ENCODE data around the gene APPL2.
A peak's percentile ranks its signal among the peaks of the same experiment; 100 is the strongest.

The APPL2 gene, protein sequence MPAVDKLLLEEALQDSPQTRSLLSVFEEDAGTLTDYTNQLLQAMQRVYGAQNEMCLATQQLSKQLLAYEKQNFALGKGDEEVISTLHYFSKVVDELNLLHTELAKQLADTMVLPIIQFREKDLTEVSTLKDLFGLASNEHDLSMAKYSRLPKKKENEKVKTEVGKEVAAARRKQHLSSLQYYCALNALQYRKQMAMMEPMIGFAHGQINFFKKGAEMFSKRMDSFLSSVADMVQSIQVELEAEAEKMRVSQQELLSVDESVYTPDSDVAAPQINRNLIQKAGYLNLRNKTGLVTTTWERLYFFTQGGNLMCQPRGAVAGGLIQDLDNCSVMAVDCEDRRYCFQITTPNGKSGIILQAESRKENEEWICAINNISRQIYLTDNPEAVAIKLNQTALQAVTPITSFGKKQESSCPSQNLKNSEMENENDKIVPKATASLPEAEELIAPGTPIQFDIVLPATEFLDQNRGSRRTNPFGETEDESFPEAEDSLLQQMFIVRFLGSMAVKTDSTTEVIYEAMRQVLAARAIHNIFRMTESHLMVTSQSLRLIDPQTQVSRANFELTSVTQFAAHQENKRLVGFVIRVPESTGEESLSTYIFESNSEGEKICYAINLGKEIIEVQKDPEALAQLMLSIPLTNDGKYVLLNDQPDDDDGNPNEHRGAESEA

DNA sequence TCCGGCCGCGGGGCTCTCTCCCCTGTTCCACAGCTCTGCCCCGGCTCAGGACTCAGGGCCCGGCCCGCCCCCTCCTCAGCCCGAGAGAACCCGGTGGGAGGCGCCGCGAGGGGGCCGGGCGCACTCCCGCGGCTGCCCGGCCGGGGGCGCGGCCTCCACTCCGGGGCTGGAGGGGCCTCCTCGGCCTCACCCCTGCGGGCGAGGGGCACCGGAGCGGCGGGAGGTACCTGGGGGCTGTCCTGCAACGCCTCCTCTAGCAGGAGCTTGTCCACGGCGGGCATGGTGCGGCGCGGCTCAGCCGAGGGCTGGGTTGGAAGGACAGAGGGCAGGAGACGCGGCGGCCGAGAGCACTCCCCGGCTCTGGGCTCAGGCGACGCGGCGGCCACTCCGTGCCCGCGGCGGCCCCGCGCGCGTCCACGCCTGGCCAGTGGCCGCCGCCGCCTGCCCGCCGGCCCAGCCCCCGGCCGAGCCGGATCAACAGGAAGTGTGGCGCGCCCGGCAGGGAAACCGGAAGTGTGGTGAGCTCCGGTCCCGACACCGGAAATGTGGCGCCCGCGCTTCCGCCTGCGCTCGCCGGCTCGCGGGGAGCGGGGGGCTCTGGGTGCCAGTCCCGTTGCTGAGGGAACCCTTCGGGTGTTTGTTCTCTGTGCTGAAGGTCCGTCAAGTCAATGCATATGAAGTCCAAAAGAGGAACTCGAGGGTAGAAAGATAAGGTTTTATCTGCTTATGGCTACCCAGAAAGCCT is at the start of gene APPL2:
APPL2 (minus strand) TSS at position 443 of the 745 bp plus-strand sequence; CDS start at position 281, 162 bp downstream.
- DNase-seq (ENCODE audit: low read depth, low spot score), result peak; percentile 37

DNA sequence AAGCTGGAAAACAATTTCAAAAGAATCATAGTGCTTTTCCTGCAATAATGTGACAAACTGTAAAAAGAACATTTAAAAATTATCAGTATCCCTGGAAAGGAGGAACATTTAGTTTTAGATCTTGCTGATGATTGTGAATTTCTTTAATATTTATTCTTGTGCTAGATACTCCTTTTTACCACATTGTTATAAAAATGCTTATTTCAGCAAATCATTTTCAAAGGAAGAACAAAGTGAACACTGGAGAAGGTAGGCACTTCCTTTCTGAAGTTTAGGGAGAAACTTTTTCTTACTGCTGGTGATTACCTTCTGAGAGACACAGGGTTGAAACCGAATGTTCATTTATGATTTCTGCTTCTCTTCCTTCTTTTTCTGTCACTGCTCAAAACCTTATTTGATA is 49.4 kb upstream of the APPL2 start:
- DNase-seq (ENCODE audit: low read depth, low spot score), result no peak

DNA sequence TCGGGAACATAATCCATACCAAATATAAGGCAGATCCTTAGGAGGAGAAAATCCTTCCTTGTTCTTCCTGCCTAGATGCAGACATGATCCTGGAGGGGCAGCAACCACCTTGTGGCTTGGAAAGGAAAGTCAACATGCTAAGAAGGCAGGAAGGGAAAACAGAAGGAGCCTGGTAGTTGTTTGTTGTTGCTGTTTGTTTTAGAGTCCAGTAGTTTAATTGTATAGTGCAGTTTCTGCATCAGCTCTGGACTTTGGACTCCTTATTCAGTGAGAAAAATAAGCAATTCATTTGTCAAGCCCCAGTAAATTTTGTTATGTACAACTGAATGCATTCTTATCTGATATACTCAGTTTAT is 45.7 kb upstream of the APPL2 start:
- DNase-seq (ENCODE audit: low read depth, low spot score), result no peak

DNA sequence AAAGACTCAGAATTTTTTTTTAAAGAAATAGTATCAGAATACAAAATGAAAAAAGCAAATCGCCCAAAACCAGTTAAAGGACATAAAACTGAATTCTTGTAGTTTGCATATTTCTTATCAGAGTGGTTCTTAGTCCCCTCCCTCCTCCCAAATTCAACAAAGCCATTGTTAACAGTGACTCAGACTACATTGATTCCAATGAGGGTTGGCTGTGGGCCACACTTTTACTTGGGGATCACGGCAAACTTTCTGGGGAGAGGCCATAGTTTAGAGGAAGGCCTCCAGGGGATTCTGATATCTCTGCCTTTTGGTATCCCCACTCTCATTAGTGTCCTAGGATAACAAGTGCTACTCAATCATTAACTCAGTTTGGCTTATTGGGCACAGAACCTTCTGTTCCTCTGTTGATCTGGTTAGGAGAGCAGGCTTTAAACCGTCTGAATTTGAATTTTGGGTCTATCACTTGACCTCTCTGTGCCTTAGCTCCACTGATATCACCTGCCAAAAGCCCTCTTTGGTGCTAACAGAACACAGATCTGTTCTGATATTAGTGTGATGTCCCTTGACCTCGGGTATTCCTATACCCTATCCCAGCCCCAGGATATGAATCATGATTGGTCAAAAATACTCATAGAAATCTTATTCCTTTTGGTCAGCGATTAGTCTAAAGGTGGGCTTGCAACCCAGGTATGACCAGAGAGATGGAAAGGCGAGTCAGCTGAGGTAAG is 45.2 kb upstream of the APPL2 start:
- no peak for DNase-seq (ENCODE audit: low read depth, low spot score)

DNA sequence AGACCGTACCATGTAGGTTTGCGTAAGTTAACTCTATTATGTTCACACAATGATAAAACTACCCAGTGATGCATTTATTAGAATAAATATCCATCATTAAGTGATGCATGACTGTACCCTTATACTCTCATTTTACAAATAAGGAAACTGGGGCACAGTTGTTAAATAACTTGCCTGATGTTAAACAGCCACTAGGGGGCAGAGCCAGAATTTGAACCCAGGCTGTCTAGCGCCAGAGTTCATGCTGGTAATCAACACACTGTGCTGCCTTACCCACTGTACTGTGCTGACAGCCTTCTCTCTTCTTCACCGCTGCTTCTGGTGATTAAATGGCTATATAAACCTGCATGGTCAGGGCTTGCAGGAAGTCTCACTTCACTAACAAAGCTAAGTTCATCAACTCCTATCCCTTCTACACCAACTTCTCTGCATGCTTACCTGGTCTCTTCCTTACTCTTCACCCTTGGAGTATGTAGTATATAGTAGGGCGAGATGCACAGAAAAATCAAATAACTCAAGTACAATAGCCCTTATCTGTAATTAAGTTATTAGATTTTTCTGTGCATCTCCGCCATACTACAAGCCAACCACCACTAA is 43.6 kb upstream of the APPL2 start:
- DNase-seq (ENCODE audit: low read depth, low spot score), result no peak

DNA sequence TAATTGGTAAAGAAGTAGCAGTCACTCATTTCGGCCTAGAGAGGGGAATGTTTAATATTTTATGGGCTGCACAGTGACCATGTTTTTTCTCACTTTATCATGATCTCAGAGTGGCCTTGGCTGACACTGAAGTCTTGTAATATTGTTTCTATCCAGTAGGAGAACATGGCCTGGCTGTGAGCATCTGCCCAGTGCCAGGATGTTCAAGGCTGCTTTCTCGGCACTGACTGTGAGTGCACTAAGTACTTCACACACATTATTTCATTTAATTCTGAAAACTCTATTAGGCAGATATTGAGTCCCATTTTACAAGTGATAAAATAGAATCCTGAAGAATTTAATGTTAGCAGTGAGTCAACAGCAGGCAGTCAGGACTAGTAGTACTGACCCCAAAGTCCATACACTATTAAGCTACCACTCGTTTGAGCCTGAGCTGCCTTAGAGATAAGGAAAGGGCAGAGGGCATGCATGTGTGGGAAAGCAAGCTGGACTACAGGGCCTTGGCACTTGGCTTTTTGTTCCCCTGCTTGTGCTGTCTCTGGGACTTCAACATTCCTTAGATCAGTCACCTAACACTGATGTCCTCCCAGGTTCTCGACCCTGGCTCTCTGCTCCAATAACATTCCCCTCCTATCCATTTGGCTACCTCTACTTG is 42.2 kb upstream of the APPL2 start:
- no peak for DNase-seq (ENCODE audit: low read depth, low spot score)

DNA sequence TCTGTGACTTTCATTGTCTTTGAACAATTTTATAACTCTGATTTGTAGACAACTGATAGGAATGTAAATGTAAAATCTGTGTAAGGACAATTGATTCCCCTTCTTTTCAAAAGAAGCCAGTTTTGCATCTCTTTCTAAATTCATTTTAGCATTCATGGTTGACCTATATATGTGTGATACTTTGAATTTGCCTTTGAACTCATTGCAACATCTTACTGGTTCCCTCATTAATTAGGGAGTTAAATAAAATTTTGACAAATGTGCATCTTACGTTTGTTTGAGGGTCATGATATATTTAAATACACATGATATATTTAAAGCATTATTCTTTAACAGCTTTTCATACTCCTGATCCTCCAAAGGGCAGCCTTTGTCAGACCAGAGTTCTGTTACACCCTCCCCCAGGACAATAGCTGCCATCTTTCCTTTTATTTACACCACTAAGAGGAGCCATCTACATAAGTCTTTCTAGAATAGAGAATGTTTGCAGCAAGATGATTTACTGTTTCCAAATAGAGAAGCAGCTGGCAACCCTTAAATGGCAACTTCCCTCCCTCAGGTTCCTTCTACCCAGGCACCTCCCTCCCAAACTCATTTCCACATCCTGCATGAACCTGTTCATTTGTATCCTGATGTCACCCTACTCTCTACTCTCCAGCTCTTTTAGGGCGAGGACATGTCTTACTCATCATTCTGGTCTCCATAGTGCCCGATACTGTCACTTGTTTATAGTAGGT is 40.2 kb upstream of the APPL2 start:
- DNase-seq (ENCODE audit: low read depth, low spot score), result no peak

DNA sequence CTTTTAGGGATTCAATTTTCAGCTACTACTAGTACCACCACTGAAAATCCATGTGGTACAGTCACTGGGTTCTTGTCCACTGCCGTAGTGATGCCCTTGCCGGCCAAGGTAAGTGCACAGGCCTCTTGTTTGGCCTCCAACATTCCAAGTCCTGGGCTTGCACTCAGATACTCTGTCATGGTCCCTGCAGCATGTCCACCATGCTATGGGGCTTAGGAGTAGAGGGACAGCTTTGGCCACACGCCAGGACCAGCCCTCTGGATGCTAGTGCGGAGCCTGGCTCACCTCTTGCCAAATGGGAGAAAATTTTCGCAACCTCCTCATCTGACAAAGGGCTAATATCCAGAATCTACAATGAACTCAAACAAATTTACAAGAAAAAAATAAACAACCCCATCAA is 38.6 kb upstream of the APPL2 start:
- no peak for DNase-seq (ENCODE audit: low read depth, low spot score)

DNA sequence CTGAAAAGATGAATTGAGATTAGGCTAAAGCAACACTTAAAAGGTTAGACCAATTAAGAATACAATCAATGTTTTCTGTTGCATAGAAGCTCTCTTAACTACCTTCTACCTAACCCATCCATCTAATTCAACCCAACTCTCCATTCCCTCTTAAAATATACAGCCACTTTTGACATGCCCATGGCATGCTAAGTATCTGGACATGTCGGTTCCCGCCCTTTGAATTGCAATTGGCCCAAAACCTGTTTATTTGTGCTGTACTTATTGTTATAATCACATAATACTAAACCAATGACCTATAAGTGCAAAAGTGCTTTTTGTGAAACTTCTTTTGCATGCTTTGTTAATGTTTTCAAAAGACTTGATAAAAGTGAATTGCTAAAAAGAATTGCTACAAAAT is 37.6 kb upstream of the APPL2 start:
- no peak for DNase-seq (ENCODE audit: low read depth, low spot score)

DNA sequence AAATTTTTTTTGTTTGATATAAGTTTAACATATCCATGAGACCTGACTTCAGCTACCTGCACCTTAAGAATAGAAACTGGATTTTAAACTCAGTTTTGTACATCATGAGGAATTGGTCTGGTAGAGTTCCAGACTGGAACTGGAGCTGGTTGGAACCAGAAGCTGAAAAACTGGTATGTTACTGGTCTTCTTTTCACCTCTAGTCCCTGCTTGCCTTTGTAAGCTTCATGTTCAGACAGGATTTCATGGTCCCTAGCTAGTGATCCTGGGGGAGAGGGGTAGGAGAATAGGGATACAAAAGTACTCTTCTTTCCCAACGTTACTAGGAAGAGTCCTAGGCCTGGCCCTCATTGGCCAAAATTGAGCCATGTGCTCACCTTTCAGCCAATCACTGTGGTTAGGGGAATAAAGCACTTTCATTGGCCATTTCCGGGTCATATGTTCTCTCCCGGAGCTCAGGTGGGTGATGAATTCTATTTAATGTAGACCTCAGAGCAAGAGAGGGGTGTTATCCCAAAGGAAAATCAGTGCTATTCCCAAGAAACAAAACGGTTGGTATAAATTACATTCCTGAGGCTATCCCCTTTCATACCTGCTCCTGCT is 36.9 kb upstream of the APPL2 start:
- no peak for DNase-seq (ENCODE audit: low read depth, low spot score)

DNA sequence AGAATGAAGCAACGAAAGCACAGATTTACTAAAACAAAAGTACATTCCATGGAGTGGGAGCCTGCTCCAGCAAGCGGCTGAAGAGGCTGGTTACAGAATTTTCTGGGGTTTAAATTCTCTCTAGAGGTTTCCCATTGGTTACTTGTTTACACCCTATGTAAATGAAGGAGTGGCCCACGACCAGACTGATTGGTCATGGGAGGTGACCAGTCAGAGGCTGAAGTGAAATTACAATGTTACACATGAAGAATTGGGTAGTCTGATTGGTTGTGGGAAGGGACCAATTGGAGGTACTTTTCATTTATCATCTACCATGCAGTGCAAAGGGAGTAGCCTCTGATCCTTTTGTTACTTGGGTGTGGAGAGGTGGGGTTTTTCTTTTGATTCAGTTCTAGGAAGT is 36.2 kb upstream of the APPL2 start:
- no peak for DNase-seq (ENCODE audit: low read depth, low spot score)

DNA sequence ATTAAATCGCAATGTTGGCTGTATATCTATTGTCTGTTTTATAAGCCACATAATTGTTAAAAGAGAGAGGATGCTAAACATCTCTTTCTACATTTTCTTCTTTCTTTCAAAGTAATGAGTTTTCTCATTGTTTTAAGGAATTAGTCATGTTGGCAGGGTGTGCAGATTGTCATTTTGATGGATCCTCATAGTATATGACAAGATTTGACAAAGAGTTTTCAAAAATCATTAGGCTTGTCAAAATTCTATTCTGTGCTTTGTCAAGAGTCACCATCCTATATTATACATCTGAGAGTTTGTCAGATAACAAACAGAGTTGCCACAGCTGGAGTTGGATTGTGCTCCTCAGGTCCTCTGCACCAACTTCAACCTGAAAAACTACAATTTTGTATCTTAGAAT is 35.4 kb upstream of the APPL2 start:
- no peak for DNase-seq (ENCODE audit: low read depth, low spot score)

DNA sequence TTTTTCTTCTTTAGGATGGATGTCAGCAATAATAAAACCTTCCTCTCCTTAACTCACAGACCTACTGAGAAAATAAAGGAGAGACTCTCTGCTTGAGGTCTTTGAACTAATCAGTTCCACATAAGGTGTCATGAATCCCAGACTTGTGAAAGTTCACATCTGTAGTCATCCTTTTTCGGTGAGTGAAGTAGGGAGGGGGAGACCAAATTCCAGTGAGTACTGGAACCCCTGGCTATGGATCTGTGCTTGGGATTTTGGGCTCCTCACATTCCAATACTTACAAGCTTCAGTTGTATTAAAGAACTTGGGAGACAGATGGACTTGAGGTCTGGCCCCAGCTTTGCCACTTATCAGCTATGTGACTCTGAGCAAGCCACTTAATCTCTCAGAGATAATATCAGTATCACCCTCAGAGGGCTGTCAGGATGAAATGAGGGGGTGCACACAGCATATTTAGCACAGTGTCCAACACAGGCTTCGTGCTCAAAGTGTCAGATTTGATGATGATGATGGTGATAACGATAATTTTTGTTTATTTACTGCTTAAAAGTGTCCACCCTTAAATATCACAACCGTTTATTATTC is 34.8 kb upstream of the APPL2 start:
- no peak for DNase-seq (ENCODE audit: low read depth, low spot score)

DNA sequence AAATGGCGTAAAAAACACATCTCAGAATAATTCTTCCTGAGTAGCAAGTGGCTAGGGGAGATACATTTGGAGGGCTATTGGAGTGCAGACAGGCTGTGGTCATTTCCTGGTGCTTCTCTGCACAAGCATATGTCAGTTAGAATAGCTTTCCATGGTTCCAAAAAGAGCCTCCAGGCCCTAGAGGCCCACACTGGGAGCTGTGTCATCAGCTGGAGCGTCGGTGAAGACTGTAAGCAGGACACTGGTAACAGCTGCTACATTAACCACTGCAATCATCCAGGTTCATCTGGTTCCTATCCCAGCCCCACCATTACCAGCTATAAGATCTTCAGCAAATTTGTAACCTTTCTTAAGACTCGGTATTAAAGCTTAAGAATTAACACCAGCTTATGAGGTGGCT is 31.7 kb upstream of the APPL2 start:
- DNase-seq (ENCODE audit: low read depth, low spot score), result no peak

DNA sequence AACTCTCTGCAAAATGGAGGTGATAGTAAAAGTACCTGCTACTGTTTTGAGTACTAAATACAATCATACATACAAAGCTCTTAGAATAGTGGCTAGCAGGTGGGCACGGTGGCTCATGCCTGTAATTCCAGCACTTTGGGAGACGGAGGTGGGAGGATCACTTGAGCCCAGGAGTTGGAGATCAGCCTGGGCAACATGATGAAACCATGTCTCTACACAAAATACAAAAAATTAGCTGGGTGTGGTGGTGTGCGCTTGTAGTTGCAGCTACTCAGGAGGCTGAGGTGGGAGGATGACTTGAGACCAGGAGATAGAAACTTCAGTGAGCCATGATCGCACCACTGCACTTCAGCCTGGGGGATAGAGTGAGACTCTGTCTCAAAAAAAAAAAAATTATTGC is 28.8 kb upstream of the APPL2 start:
- DNase-seq (ENCODE audit: low read depth, low spot score), result no peak

DNA sequence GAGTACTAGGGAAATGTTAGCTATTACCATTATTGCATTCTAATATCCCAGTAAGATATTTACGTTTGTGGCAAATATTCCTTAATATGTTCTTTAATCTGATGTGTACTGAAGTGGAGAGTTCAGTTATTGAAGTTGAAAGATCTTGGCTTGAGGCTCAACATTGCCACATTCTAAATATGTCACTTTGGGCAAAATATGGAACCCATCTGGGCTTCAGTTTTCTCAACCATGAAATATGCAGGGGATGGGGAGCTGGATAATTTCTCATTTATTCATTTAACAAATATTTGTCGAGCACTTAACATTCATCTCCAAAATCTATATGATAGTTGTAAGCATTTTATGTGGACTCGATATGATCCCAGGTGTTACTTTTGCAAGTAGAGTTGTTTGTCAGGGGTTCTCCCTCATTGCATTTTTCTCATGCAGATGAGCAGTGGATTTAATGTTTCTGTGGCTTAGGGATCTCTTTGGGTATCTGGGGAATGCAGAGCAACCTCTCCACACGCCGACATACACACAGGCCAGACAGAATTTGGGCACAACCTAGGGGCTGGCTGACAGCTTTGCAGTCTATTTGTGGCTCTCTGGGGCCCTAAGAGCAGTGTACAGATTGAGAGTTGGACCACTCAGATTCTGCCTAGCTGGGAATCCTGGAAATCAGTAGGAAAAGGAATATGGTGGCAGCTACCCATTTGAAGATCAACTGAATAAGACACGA is 26.6 kb upstream of the APPL2 start:
- no peak for DNase-seq (ENCODE audit: low read depth, low spot score)

DNA sequence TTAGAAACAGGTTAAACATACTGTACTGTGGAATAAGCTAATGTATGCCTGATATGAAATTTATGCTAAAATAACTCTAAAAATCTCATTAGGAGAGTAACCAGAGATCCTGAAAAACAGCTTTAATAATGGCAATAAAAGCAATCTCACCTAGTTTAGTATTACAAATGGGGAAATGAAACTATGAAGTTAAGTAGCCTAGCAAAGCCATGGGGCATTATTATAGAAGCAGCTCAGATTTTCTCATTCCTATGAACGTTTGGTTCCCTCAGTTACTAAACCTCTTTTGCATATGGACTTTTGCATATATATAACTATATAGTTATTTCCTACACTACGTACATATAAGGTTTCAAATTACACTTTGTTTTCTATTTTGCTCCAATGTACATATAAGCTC is 25.0 kb upstream of the APPL2 start:
- DNase-seq (ENCODE audit: low read depth, low spot score), result no peak

DNA sequence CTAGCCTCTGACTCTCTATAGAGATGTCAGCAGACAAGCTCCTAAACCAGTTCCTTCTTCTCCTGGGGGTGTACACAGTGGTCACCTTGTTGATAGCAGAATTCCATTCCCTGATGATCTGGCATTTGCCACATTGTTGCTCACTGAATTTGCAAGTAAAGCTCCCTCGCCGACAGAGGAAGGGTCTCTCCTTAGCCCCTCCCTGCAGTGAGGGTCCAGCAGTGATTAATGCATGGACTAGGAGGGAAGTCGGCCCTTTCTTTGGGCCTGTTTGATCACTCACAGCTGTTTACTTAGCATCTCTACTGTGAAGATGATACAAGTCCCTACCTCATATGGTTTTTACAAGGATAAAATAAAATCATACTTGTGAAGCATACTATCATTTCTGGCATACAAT is 23.3 kb upstream of the APPL2 start:
- DNase-seq (ENCODE audit: low read depth, low spot score), result no peak

DNA sequence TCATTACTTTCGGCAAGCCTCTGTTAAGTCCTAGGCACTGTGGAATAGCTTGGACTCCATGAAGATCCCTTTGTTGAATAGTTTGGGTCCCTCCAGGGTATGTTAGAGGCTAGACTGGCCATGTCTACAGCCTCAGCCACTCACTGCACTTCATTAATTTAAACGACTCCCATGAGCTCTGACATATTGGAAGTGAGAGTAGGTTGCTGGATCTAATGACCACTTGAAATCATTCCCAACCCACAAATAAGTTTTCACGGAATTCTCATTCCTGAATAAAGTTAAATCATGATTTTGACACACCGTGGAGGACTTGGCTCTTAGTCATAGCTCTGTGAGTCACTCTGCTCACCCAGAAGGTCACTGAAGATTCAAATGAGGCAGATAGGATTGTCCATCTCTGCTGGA is 21.4 kb upstream of the APPL2 start:
- DNase-seq (ENCODE audit: low read depth, low spot score), result no peak
